Gastrocnemius medialis (tissue), 4 donors: ENCODE results near the gene GNG7. TPM values are rescaled to one million over a fixed set of nuclear protein-coding genes. Genes with fewer than 3 reads are reported as not detected.
"Not testable (repeated sequence)": the region's sequence is repeated elsewhere in the genome, so short reads cannot be mapped to it uniquely, and the experiment has no call there.

Source experiments
- ATAC-seq, 2 donors: fragments of 150-250 bp; one replicate each; pipeline ENCODE4 v1.9.1; 2016
- DNase-seq, 2 donors: peaks; one replicate each; pipeline ENCODE4 v3.0.0-alpha.2; 2019
- H3K27ac ChIP-seq, 4 donors: fragments of 200-600 bp; sonication (generic); 1 replicate in 1 of 4; 2 replicates in 3 of 4; pipeline ENCODE4 v1.5.1; 2016 to 2018; ENCODE audit warnings: mild to moderate bottlenecking in 2 of 4, moderate library complexity in 1 of 4
- H3K27me3 ChIP-seq, 3 donors: fragments of 200-600 bp; sonication (generic) in 2 of 3; 1 replicate in 1 of 3; 2 replicates in 2 of 3; pipeline versions ENCODE4 v1.5.1 to v1.6.0; 2016 to 2019; ENCODE audit warnings: mild to moderate bottlenecking in 1 of 3, moderate library complexity in 1 of 3
- H3K36me3 ChIP-seq, 2 donors: fragments of 200-600 bp; sonication (generic) in 1 of 2; one replicate each; pipeline ENCODE4 v1.5.1; 2017 to 2018
- H3K4me1 ChIP-seq, 2 donors: fragments of 200-600 bp; sonication (generic) in 1 of 2; one replicate each; pipeline ENCODE4 v1.5.1; 2016 to 2017; ENCODE audit warnings: mild to moderate bottlenecking in 2 of 2
- H3K4me3 ChIP-seq, 4 donors: fragments of 200-600 bp; sonication (generic) in 3 of 4; 1 replicate in 1 of 4; 2 replicates in 3 of 4; pipeline ENCODE4 v1.5.1; 2016 to 2019; ENCODE audit warnings: mild to moderate bottlenecking in 2 of 4
- H3K9me3 ChIP-seq, 3 donors: fragments of 200-600 bp; sonication (generic) in 2 of 3; 1 replicate in 1 of 3; 2 replicates in 2 of 3; pipeline ENCODE4 v1.5.1; 2016 to 2019
- POLR2A ChIP-seq, 2 donors: fragments of 450-650 bp; IDR thresholded peaks; one replicate each; pipeline ENCODE4 v1.6.1; 2017; ENCODE audit warnings: antibody characterized with exemption in 2 of 2, mild to moderate bottlenecking in 2 of 2, moderate library complexity in 2 of 2
- in situ Hi-C, 4 donors: fragments of 200-750 bp; cut with MboI; loops; one replicate each; pipeline versions ENCODE4 v1.15.0 to v1.8.0; 2017; ENCODE audit warnings: low sequenced_read_pairs in 4 of 4
- intact Hi-C: fragments of 100-400 bp; cut with DNase I; formaldehyde crosslinking; loops from one replicate; pipeline ENCODE4 v1.15.1; 2023; ENCODE audit warnings: low total_unique reads
- total RNA-seq, 4 donors: library from RNA; depleted of rRNA; stranded (reverse); fragments of >200 nt; gene quantifications; one replicate each; pipeline versions ENCODE4 v1.1.0 to v1.2.3, GENCODE V29; 2016
- TF ChIP-seq, protein P1 (sequence below), 5 experiments: fragments of 450-650 bp in 3 of 5; fragments of 200-600 bp in 2 of 5; sonication (generic) in 2 of 5; IDR thresholded peaks in 4 of 5; conservative IDR thresholded peaks in 1 of 5; 1 replicate in 4 of 5; 2 replicates in 1 of 5; pipeline ENCODE4 v1.5.1; 2016 to 2019; ENCODE audit warnings: antibody characterized with exemption in 5 of 5, mild to moderate bottlenecking in 3 of 5, moderate library complexity in 3 of 5

The GNG7 gene
- total RNA-seq, 4 donors from 2014 or later = 0.46 to 1.1 (median 0.62) TPM

DNA sequence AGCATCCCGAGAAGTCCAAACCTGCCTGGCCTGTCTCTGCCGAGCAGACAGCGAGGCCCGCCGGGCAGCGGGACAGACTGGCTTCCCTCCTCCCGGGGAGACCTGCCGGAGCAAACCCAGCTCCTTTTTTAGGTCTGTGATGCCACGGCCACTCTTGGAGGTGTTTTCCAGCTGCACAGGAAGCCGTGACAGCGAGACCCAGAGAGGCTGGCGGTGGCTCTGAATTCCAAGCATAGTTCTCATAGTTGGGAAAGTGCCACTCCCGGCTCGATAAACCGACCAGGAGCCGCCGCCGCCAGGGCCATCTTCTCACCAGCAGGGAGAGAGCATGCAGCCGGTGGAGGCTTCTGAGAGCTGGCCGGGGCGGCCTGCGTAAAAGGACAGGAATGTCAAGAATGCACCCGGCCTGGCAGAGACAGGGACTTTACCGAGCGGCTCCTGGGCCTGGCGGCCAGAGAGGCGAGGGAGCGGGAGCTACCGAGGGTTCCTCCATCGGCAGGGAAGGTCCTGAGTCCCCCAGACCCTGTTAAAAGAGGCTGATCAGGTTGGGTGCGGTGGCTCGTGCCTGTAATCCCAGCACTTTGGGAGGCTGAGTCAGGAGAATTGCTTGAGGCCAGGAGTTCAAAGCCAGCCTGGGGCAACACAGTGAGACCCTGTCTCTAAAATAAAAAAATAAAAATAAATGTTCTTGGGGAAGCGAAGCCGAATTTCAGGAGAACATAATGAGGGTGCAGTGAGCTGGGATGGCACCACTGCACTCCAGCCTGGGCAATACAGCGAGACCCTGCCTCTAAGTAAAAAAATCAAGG lies 161.6 kb downstream of the GNG7 start:
- intact Hi-C loops = loop anchor here (2.0 to 5.0 kb wide), 2 partner anchors 44 to 70 kb away; no protein-coding TSS in a partner anchor
- Histone ChIP-seq H3K36me3 (no peaks in the 10 kb centered on the region), H3K27me3 (no peaks in the 10 kb centered on the region), H3K9me3 (no peaks in the 10 kb centered on the region), H3K4me1 (peaks cover 51 to 57% of the 10 kb centered on the region in 2 donors), H3K4me3 (peak overlapping the region in 3 of 4 donors; percentile 6 to 29 (median 15)), H3K27ac (peak overlapping the region; percentile 73 to 93 (median 84))
- peak; percentile 38 to 39 for ATAC-seq
- DNase-seq = peak; percentile 74 to 86
- TF ChIP-seq, protein P1, sequence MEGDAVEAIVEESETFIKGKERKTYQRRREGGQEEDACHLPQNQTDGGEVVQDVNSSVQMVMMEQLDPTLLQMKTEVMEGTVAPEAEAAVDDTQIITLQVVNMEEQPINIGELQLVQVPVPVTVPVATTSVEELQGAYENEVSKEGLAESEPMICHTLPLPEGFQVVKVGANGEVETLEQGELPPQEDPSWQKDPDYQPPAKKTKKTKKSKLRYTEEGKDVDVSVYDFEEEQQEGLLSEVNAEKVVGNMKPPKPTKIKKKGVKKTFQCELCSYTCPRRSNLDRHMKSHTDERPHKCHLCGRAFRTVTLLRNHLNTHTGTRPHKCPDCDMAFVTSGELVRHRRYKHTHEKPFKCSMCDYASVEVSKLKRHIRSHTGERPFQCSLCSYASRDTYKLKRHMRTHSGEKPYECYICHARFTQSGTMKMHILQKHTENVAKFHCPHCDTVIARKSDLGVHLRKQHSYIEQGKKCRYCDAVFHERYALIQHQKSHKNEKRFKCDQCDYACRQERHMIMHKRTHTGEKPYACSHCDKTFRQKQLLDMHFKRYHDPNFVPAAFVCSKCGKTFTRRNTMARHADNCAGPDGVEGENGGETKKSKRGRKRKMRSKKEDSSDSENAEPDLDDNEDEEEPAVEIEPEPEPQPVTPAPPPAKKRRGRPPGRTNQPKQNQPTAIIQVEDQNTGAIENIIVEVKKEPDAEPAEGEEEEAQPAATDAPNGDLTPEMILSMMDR (IDR thresholded peaks at IDR 0.05 in 4 of 5, conservative IDR thresholded peaks at IDR 0.05 in 1 of 5) = peak in 4 of 5 experiments; percentile 14 to 46 (median 26)
- TF ChIP-seq POLR2A (IDR thresholded peaks at IDR 0.05) = peak in 1 of 2 donors; percentile 20
- in situ Hi-C loops = loop anchor here in 3 of 4 donors (5.0 to 10.0 kb wide), 2 partner anchors 64 to 66 kb away; partner anchors contain the start of gene GADD45B (in 3 of the 3)

DNA sequence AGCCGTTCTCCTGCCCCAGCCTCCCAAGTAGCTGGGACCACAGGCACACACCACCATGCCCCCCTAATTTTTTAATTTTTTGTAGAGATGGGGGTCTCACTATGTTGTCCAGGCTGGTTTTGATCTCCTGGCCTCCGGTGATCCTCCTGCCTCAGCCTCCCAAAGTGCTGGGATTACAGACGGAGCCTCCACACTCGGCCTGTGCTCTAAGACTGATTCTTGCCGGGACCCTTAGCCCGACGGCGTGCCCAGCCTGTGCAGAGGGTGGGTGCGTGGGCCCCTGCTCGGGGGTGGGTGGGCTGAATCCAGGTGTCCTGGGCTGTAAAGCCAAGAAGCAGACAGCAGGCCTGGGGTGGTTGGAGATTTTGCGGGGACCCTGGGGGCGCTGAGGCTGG lies 162.2 kb downstream of the GNG7 start:
- H3K9me3 ChIP-seq = no peaks in the 10 kb centered on the region
- peak overlapping the region in 3 of 4 donors; percentile 6 to 29 (median 15) for H3K4me3 ChIP-seq
- DNase-seq = no peak
- H3K4me1 ChIP-seq = peaks cover 46 to 51% of the 10 kb centered on the region in 2 donors
- peak overlapping the region; percentile 73 to 93 (median 84) for H3K27ac ChIP-seq
- in situ Hi-C loops (loop anchor here in 3 of 4 donors (5.0 to 10.0 kb wide), 2 partner anchors 63 to 65 kb away; partner anchors contain the start of gene GADD45B (in 3 of the 3)), intact Hi-C loops (loop anchor here (2.0 to 5.0 kb wide), 2 partner anchors 43 to 71 kb away; no protein-coding TSS in a partner anchor)
- no peak for ATAC-seq
- H3K36me3 ChIP-seq = no peaks in the 10 kb centered on the region
- H3K27me3 ChIP-seq = no peaks in the 10 kb centered on the region
- TF ChIP-seq, protein P1 (IDR thresholded peaks at IDR 0.05 in 4 of 5, conservative IDR thresholded peaks at IDR 0.05 in 1 of 5) = no peak
- TF ChIP-seq POLR2A (IDR thresholded peaks at IDR 0.05) = no peak

DNA sequence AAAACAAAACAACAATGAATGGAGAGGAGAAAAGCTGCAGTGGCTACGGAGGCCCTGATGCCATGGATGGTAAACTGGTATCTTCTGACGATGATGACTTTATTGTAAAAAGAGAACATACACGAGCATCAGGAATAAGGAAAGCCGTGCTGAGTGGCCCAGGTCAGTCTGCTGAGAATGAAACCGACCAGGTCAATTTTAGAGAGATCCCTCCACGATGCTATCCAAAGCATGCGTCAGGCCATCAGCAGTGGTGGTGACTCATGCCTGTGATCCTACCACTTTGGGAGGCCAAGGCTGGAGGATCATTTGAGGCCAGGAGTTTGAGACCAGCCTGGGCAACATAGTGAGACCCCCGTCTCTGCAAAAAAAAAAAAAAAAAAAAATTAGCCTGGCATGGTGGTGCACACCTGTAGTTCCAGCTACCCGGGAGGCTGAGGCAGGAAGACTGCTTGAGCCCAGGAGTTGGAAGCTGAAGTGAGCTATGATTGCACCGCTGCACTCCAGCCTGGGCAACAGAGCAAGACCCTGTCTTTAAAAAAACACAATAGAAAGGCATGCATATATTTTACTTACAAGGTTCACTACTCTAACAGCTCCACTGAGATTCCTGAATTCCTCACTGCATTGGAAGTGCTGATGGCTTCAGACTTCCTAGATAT lies 164.3 kb downstream of the GNG7 start:
- Histone ChIP-seq H3K27ac (no peak overlapping the region), H3K9me3 (no peaks in the 10 kb centered on the region), H3K27me3 (no peaks in the 10 kb centered on the region), H3K4me3 (no peak overlapping the region), H3K4me1 (peaks cover 26 to 32% of the 10 kb centered on the region in 2 donors), H3K36me3 (no peaks in the 10 kb centered on the region)
- TF ChIP-seq POLR2A (IDR thresholded peaks at IDR 0.05) = no peak
- TF ChIP-seq, protein P1 (IDR thresholded peaks at IDR 0.05 in 4 of 5, conservative IDR thresholded peaks at IDR 0.05 in 1 of 5) = no peak
- ATAC-seq = no peak
- in situ Hi-C loops = no loop called here
- DNase-seq = no peak
- intact Hi-C loops = no loop called here

DNA sequence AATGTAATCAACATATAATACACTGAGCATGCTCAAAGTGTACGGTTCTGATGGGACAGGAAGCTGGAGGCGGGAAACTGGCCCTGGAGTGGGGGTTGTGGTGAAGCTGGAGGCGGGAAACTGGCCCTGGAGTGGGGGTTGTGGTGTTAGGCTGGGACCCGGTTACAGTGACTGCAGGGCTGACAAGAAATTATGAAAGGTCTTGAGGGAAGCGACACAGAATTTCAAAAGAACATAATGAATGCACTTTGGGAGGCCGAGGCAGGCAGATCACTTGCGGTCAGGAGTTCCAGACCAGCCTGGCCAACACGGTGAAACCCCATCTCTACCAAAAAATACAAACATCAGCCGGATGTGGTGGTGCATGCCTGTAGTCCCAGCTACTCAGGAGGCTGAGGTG lies 164.9 kb downstream of the GNG7 start:
- H3K4me3 ChIP-seq, DNase-seq, H3K27me3 ChIP-seq, H3K9me3 ChIP-seq, H3K36me3 ChIP-seq, in situ Hi-C loops, intact Hi-C loops, ATAC-seq, H3K27ac ChIP-seq: not testable (repeated sequence)
- peaks cover 19 to 26% of the 10 kb centered on the region in 2 donors for H3K4me1 ChIP-seq

DNA sequence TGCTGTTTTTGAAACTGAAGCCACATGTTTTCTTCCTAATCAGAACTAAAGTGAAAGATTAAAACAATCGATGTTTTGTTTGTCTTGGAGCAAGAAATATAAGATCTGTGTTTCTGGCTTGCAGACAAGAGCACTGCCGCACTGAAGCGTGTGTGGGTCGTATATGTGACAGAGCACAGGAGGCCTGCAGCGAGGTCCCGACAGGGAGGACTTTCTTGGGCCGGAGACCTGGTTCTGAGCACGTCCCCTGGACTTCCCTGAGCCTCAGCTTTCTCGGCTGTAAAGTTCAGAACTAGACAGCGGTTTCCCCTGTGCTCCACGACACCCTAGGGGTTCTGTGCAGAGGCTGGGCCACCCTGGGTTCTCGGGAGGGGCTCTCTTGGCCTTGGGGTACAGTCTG lies 166.0 kb downstream of the GNG7 start:
- Histone ChIP-seq H3K36me3 (no peaks in the 10 kb centered on the region), H3K4me1 (peaks cover 14 to 15% of the 10 kb centered on the region in 2 donors), H3K9me3 (no peaks in the 10 kb centered on the region), H3K4me3 (no peak overlapping the region), H3K27ac (no peak overlapping the region), H3K27me3 (no peaks in the 10 kb centered on the region)
- ATAC-seq (no peak), DNase-seq (no peak)
- TF ChIP-seq POLR2A (IDR thresholded peaks at IDR 0.05) = no peak
- TF ChIP-seq, protein P1 (IDR thresholded peaks at IDR 0.05 in 4 of 5, conservative IDR thresholded peaks at IDR 0.05 in 1 of 5) = no peak
- intact Hi-C loops (no loop called here), in situ Hi-C loops (no loop called here)
